DMS114 treated with DMSO at 0.1 percent for 48 hours (cell line): ENCODE measurements around the gene ERC2.
"Not testable (repeated sequence)": the region's sequence is repeated elsewhere in the genome, so short reads cannot be mapped to it uniquely, and the experiment has no call there.

Source experiments
- DNase-seq: peaks from one replicate; lab custom pipeline; 2025; ENCODE audit not compliant: unreplicated experiment; lab: John Stamatoyannopoulos, UW

The ERC2 gene

DNA sequence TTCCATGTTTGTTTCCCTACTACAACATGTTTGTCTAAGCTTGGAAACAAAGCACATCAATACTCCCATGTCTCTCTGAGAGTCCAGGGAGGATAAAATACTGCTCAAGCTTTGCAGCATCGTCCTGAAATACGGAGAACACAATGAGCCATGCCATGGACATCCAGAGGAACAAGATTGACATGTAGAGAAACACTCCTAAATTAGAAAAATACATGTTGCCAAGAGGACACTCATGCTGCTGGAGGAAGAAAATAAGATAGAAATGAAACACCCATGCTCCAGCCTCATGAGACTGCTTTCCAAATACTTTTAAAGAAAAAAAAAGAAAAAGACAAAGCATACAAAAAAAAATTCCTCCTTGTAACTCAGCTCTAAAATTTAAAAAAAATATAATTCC lies 387.0 kb downstream of the ERC2 start:
- no peak for DNase-seq

DNA sequence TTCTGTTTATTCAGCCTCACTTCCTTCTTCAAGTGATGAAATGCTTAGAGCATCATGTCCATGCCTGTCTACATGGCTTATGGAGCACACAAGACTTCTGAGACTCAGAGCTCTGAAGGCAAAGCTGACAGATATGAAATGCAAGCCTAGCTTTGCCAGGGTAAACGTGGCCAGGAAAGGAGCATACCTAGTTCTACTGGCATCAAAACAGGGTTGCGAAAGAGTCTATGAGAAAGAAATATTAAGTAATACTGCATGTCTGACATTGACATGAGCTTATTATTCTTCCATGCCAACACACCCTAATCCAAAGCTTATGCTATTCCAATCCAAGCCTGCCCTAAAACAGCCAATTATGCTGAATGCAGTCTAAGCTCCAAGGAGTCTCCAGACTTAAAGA lies 391.5 kb downstream of the ERC2 start:
- DNase-seq = no peak

DNA sequence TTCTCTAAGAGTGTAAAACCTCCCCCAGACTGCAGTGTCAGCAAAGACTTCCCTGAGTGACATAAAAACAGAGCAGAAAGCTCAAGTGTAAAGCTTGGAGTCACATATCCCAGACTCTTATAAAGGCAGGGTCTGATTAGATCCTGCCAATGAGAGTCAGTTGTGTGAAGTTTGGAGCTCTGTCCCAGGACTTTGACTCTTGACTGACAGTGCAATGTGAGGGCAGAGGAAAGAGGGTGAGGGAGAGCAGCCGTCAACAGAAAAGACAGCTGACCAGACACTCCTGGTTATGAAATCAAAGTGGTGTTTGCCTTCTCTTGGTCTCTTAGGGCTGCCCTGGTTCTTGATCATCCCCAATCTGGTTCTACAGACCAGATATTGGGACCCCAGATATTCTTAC lies 393.2 kb downstream of the ERC2 start:
- DNase-seq = no peak

DNA sequence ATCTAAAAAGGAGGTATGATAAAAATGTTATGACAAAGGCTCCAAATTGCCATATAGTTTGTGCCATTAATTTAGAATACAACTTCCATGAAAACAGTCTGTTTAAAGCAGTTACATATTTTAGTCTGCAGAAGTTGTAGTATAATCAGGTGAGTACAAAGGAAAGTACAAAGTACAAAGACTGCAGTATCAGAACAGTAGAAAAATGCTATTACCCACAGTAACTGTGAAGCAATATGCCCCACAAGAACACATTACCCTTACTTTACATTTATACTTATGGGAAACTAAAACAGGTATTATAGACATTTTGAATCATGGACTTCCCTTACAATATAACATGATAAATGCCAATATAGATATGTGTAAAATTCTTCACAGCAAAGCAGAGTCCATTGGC lies 398.5 kb downstream of the ERC2 start:
- no peak for DNase-seq

DNA sequence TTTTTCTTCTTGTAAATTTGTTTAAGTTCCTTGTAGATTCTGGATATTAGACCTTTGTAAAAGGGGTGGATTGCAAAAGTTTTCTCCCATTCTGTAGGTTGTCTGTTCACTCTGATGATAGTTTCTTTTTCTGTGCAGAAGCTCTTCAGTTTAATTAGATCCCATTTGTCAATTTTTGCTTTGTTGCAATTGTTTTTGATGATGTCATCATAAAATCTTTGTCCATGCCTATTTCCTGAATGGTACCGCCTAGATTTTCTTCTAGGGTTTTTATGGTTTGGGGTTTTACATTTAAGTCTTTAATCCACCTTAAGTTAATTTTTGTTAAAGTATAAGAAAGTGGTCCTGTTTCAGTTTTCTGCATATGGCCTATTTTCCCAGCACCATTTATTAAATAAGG lies 401.9 kb downstream of the ERC2 start:
- not testable (repeated sequence) for DNase-seq

DNA sequence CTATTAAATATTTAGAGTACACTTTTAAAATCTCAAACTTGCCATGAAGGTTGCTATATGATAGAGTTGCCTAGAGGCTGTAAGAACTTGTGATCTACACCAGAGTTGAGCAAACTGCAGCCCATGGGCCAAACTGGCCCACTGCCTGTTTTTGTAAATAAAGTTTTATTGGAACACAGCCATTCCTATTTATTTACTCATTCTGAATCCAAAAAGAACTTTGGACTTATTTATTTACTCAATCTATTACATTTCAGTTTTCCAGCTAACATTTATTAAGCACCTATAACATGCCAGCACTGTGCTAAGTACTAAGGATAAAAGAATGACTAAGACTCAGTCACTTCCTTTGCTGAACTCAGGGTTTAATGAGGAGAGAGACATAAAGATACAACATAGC lies 403.6 kb downstream of the ERC2 start:
- no peak for DNase-seq

DNA sequence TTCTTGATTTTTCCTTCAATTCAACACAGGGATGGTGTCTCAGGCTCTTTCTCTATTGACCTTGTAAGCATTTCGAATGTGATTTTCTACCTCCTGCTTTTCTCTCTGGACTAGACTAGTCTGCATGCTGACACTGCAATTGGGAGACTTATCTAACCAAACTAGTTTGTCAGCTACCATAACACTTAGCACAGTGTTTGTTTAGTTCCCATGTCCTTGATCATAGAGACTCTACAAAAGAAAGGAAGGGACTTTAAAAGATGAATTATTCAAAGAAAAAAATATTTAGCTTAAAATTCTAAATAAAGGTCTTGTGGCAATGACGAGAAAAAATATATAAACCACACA lies 407.0 kb downstream of the ERC2 start:
- no peak for DNase-seq

DNA sequence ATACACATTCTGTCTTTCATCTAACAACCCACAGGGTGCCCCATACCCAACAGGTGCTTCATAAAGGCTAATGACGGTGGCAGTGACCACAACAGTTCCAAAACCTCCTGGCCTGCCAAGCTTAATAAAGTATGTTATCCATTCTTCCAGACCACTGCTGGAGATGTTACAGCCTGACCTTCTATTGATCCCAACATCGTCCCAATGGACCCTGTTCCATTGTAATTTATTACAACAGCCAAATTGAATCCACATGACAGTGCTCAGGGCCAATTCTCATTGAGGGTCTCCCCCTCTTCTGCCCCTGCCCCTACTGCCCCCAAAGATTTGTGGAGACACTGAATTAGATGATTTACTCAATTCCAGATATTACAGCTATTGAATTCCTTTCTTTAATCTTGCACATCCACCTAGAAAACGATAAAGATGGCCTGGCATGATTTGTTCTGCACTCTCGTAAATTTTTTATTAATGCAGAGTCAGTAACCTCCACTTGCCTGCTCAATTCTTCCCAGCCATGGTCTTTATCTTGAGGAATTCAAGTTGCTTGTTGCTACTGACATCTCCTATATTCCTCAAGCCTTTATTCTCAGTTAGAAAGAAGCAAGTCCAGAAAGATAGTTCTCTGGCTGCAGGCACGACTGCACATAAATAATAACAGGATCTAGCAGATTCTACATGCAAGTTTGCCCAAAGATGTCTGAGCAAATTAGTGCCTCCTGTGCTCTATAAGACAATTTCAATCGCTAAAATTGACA lies 407.6 kb downstream of the ERC2 start:
- DNase-seq = no peak

DNA sequence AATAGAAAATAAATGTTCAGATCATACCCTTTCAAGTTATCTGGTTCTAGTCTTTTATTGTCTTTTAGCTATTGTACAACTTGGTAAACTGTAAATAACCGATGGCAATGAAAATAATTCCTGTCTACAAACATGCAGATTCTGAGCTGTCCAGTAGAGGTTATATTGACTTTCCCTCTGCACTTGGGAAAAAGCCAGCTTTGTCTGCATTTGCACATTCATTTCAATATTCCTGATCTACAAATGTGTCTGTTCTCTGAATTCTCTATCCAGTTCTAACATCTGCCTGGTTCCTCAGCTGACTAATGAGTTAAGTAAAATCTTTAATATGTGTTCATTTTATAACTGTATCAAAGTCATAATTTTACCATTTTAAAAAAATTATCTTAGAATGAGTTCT lies 408.5 kb downstream of the ERC2 start:
- DNase-seq = no peak

DNA sequence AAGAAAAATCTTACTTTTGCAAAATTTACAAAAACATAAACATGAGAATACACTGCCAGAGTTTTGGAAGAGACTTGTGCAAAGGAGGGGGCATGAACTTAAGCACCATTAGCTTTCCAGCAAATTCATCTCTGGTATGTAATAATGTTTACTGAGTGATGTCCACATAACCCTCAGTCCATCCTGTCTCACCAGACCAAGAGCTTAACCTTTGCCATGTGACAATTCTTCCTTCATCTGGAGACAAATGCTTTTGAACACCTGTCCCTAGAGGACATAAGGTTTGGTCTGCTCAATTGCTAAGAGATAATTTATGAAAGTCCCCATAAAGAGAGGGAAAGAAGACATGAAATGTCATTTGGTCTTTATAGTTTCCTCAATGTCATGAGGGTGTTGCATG lies 412.3 kb downstream of the ERC2 start:
- DNase-seq = no peak

DNA sequence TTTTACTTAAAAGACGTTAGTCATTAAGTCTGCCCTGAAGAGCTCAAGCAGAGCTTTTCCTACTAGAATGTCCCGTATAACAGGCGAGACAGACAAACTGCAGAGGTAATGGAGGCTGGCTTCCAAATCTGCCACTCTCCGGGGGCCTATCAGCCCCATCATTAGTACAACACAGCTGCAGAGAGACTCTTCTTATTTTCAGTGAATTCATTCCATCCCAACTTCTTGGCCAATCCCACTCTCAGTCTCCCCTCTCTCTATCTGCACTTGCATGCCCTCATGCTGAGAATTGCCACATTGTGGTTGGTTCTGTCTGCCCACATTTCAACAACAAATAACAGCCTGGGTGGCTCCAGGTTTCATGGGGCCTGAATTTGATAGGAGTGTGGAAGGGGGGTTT lies 412.7 kb downstream of the ERC2 start:
- DNase-seq = no peak

DNA sequence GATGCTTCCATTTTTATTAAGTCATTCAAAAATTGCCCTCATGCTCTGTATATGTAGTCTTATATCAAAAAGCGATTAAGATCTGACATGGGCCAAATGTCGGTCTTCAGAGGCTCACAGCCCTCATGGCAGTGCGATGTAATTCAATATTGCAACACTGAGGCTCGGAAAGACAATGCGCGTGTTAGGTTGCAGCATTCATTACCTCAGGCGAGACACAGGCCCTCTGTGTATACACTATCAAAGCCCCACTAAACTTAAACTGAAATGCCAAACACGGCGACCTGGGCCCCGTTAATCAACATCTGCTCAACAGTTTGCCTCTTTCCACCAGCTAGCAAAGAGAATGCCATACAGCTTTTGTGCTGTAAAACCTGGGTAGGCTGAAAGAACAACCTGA lies 413.4 kb downstream of the ERC2 start:
- DNase-seq = no peak

DNA sequence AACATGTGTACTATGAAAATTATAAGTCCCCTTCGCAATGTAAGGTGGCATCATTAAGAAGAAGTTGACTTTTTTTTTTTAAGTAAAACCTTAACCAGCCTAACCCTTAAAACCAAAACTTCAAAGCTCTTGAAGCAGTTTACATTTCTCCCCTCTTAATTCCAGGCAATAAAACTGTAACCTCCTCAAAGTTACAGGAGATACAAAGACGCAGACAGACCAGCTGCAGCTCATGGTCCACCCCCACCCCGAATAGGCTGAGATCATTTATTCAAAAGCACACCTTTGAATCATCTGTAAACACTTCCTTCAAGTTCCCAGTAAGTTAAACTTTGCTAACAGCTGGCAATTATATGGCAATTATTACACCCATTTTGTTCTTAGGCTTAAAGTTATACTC lies 414.5 kb downstream of the ERC2 start:
- DNase-seq = no peak

DNA sequence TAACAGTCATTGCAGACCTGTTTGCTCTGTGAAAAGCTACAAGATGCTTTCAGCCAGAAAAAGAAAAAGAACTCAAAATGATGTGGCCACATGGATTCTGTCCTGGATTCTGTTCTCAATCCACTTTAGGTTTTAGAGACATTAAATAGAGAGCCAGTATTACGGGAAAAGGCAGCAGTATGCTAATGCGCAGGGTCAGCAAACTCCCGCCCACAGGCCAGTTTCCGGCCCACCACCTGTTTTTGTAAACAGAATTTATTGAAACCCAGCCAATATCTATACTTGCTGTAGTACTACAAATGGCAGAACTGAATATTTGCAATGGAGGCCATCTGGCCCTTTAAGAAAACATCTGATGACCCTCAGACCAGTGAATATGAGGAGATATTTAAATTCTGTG lies 416.1 kb downstream of the ERC2 start:
- no peak for DNase-seq

DNA sequence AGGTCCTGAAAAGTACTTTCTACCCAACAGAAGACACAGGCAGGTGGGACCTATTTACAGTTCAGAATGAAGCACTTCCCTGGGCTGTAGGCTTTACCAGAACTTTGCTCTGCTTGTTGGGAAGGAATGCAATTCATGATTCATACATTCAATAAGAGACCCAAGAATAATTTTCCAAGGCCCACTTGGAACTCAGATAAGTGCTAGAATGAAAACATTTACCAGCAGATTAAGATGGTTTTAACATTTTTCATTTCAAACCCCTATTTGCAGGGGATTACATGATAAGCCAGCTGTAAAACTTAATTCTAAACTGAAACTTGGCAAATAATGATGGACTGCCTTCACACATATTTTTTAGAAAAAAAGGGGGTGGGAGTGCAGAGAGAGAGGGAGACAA lies 417.2 kb downstream of the ERC2 start:
- no peak for DNase-seq

DNA sequence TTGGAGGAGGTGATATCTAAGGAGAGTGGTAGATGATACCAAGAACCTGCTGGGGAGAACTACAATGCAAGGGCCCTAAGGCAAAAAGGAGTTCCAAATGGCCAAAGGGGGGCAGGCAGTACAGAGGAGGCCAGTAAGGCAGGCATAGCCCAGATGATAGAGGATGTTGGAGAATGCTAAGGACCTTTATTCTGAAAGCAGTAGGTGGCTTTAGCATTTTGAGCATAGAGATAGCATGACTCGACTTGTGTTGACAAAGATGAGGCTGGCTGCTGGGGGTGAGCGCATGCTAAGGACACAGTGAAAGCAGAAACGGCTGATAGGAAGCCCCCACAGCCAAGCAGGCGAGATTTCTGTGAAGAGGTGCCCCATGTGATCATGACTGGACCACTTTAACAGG lies 419.3 kb downstream of the ERC2 start:
- no peak for DNase-seq

DNA sequence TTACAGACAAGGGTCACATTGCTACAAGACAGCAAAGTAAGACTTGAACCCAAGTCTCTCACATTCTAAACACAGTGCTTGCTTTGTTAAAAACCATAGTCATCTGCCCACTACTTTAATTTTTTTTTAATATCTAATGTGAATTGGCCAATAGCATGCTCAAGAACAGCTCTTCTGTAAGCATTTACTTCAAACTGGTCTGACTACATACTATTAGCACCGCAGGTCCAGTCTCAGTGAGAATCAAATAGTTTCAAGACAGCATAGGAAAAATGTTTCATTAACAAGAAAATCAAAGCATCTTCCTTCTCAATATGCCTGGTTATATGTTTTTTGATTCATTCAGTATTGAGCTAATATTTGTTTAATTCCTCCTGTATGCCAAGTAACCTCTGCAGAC lies 419.9 kb downstream of the ERC2 start:
- no peak for DNase-seq

DNA sequence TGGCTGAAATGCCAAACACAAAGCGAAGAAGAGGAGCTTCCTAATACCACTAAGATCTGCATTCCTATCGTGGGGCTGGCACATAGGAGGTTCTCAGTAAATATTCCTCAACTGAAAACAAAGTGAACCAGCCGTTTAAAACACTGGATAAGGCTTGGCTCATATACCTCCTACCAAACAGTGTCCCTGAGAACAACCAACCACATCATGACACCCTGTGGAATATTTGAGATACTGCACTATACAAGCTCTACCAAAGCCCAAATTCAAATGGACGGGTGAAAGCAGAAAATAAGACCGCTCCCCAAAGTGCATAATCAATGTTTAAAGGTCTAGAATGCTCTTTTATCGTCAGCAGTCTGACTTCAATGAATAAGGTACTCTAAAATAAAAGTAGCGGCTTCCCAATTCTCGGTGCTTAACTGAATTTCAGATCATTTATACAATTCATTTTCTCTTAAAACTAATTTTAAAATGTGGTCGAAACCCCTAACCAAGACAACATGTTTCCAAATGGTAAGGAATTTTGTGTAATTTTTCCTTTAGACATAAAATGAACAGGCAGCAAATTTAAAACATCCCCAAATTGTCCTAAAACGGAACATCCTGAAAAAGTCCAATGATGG lies 425.8 kb downstream of the ERC2 start:
- peak; percentile 70 for DNase-seq

DNA sequence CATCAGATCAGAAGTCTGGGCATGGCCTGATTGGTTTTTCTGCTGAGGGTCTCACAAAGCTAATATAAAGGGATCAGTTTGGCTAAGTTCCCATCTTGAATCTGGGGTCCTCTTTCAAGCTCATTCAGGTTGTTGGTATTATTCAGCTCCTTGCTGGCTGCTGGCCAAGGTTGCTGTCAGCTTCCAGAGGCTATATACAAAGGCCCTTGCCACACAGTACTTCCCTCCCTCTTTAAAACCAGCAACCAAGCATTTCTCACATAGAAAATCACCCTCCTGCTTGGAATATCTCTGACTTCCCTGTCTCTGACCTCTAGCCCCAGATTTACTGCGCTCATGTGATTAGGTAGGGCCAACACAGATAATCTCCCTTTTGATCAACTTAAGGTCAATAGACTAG lies 442.9 kb downstream of the ERC2 start:
- DNase-seq = no peak

DNA sequence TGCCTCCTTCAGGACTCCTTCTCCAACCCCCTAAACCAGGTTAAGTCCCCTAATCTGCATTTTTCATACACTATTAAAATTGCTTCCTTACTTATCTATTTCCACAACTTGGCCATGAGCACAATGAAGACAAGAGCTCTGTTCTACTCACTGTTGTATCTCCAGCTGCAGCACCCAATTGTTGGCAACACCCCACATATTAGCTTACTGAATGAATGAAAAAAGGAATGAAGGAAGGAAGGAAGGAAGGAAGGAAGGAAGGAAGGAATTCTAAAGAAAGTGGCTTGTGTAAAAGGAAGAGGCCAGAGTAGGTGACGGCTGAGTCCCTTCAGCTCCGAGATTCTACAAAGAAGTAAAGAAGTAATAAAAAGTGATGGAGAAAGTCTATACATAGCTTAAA lies 444.7 kb downstream of the ERC2 start:
- DNase-seq = no peak

DNA sequence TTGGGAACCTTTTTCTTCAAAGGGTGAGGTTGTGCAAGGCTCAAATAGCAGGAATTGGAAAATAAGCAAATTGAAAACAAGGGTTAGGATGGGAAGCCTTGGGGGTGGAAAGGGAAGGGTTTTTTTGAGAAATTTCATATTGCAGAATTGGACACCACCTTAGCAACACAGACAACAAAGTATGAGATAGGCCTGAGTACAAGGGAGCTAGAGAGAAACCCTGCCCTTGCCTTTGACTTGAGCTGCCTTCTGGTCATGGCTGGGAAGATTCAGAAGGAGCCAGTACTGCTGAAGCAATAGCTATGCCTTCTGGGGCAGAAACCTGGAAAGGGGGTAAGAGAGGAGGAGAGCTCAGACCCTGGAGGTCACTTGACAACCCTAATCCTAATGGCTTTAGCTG lies 445.6 kb downstream of the ERC2 start:
- no peak for DNase-seq

DNA sequence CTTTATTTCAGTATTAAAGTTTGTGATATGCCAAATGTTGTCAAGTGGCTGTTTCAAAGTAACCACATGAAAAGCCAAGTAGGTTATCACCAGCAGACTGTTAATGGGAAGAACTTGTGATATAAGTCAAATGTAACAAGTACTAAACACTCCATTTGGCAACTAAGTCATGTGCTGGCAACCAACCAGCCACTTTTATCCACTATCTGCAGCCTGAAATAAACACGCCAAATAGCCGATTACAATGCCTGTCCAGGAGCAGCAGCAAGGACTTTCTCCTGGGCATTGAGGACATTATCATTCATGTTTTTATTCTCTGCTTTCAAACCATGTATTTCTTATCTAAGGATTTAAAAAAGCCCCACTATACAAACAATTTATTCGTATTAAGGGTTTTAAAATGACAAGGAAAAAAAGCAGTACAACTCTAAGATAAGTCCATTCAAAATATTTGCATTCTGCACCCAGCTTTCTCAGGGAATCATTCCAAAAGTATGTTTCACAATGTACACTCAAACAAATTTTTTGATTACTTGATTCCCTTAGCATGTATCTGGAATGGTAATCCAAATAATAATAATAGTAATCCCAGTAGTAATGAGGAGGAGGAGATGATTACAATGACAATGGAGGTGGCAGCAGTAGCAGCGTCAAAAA lies 448.6 kb downstream of the ERC2 start:
- DNase-seq = no peak

DNA sequence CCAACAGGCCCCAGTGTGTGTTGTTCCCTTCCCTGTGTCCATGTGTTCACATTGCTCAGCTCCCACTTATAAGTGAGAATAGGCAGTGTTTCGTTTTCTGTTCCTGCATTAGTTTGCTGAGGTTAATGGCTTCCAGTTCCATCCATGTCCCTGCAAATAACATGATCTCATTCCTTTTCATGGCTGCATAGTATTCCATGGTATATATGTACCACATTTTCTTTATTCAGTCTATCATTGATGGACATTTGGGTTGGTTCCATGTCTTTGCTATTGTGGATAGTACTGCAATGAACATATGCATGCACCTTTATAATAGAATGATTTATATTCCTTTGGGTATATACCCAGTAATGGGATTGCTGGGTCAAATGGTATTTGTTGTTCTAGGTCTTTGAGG lies 452.9 kb downstream of the ERC2 start:
- DNase-seq = not testable (repeated sequence)
